Tibial nerve (tissue), 4 donors: ENCODE measurements around the gene TPBGL. TPM values are rescaled to one million over a fixed set of nuclear protein-coding genes. Genes with fewer than 3 reads are reported as not detected.

ENCODE experiments used
- DNase-seq, 2 donors: peaks; one replicate each; pipeline ENCODE4 v3.0.0-alpha.2; 2019; ENCODE audit warnings: low spot score in 2 of 2
- H3K27ac ChIP-seq, 4 donors: fragments of 200-600 bp; sonication (generic) in 3 of 4; one replicate each; pipeline ENCODE4 v1.5.1; 2017 to 2019; ENCODE audit warnings: mild to moderate bottlenecking in 1 of 4
- H3K27me3 ChIP-seq, 2 donors: fragments of 200-600 bp; sonication (generic) in 1 of 2; one replicate each; pipeline versions ENCODE4 v1.5.1 to v1.6.0; 2017 to 2019
- H3K36me3 ChIP-seq, 3 donors: fragments of 200-600 bp; sonication (generic); one replicate each; pipeline ENCODE4 v1.5.1; 2018 to 2019
- H3K4me1 ChIP-seq, 4 donors: fragments of 200-600 bp; sonication (generic) in 3 of 4; one replicate each; pipeline ENCODE4 v1.5.1; 2017 to 2019
- H3K4me3 ChIP-seq, 4 donors: fragments of 200-600 bp; sonication (generic) in 3 of 4; one replicate each; pipeline ENCODE4 v1.5.1; 2017 to 2019; ENCODE audit warnings: mild to moderate bottlenecking in 1 of 4, moderate library complexity in 1 of 4
- H3K9me3 ChIP-seq, 4 donors: fragments of 200-600 bp; sonication (generic) in 3 of 4; one replicate each; pipeline ENCODE4 v1.5.1; 2017 to 2019
- CTCF ChIP-seq, 5 experiments: fragments of 200-600 bp in 3 of 5; fragments of 450-650 bp in 2 of 5; sonication (generic) in 3 of 5; IDR thresholded peaks; one replicate each; pipeline ENCODE4 v1.5.1; 2016 to 2019; ENCODE audit warnings: antibody characterized with exemption in 5 of 5, mild to moderate bottlenecking in 3 of 5, moderate library complexity in 2 of 5
- EP300 ChIP-seq, 2 donors: sonication (generic); formaldehyde crosslinking; IDR thresholded peaks; one replicate each; pipeline ENCODE4 v1.6.1; 2017; ENCODE audit warnings: antibody characterized with exemption in 2 of 2, mild to moderate bottlenecking in 1 of 2
- POLR2A ChIP-seq, 2 donors: fragments of 450-650 bp; IDR thresholded peaks; one replicate each; pipeline ENCODE4 v1.6.1; 2017; ENCODE audit warnings: antibody characterized with exemption in 2 of 2, mild to moderate bottlenecking in 2 of 2, moderate library complexity in 2 of 2
- WGBS, 2 donors: methylation state at CpG; one replicate each; pipeline ENCODE4 v1.1.5; 2018; 5-methylcytosine and 5-hydroxymethylcytosine counted together
- total RNA-seq, 4 donors: library from RNA; depleted of rRNA; stranded (reverse); fragments of >200 nt; gene quantifications; one replicate each; pipeline ENCODE4 v1.1.0, GENCODE V29; 2016

TPBGL gene
- total RNA-seq, 4 donors from 2014 or later, result 1.0 to 1.5 (median 1.1) TPM; not detected in 1

DNA sequence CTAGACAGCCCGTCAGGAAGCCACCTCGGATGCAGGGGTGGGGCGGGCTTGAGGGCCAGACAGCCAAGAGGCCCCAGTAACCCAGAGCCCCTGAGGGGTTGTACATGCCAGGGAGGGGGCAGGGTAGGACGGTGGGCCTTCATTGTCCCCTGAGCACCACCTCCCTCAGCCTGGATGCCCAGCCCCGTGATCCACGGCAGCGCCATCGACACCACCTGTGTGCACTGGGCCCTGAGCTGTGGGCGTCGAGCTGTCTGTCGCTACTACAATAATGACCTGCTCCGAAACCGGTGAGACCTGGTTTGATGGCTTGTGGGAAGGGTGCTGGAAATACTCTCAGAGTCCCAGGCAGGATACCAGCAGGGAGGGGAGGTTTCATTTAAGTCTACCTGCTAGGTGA, 37.4 kb upstream of the TPBGL start:
- Histone ChIP-seq H3K9me3 (no peaks in the 10 kb centered on the region), H3K36me3 (no peaks in the 10 kb centered on the region), H3K4me1 (no peaks in the 10 kb centered on the region), H3K27me3 (no peaks in the 10 kb centered on the region), H3K27ac (no peak overlapping the region), H3K4me3 (no peak overlapping the region)
- DNase-seq, result no peak
- TF ChIP-seq POLR2A (IDR thresholded peaks at IDR 0.05) (no peak), EP300 (IDR thresholded peaks at IDR 0.05) (no peak)
- 81 to 86% methylated on average over 13 of the region's 13 CpGs for WGBS, 2 donors

- no peaks in the 10 kb centered on the region for H3K27me3 ChIP-seq
- WGBS, 2 donors, result 93 to 100% methylated on average over 2 of the region's 2 CpGs
- H3K27ac ChIP-seq, result no peak overlapping the region
- no peaks in the 10 kb centered on the region for H3K36me3 ChIP-seq
- TF ChIP-seq EP300 (IDR thresholded peaks at IDR 0.05) (no peak), POLR2A (IDR thresholded peaks at IDR 0.05) (no peak), CTCF (IDR thresholded peaks at IDR 0.05) (no peak)
- DNase-seq, result no peak
- H3K4me1 ChIP-seq, result no peaks in the 10 kb centered on the region
- H3K4me3 ChIP-seq, result no peak overlapping the region
- no peaks in the 10 kb centered on the region for H3K9me3 ChIP-seq
Observed at GRCh38 chr11:75203641-75204011, 36.9 kb upstream of the TPBGL start.

DNA sequence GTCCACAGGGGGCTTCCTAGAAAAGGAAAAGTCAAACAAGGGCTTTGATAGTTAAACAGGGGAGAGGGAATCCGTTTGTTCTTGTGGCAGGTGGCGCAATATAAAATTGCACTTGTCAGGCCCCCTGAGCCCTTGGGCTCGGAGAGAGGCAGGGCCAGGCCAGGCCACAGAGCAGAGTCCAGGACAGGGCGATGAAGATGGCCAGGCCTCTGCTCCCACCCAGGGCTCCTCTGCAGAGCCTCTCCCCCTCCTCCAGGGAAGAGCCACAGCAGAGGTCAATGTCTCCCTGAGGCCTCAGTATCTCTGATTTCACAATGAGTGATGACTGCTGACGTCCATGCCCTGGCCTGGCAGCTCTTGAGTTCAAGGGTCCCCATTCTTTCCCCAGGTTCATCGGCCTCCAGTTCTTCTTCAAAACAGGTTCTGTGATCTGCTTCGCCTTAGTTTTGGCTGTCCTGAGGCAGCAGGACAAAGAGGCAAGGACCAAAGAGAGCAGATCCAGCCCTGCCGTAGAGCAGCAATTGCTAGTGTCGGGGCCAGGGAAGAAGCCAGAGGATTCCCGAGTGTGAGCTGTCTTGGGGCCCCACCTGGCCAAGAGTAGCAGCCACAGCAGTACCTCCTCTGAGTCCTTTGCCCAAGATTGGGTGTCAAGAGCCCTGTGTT, 36.4 kb upstream of the TPBGL start:
- DNase-seq, result no peak
- Histone ChIP-seq H3K4me1 (no peaks in the 10 kb centered on the region), H3K27me3 (no peaks in the 10 kb centered on the region), H3K9me3 (no peaks in the 10 kb centered on the region), H3K36me3 (no peaks in the 10 kb centered on the region), H3K4me3 (no peak overlapping the region), H3K27ac (no peak overlapping the region)
- WGBS, 2 donors, result 78 to 84% methylated on average over 10 of the region's 10 CpGs
- TF ChIP-seq POLR2A (IDR thresholded peaks at IDR 0.05) (no peak), EP300 (IDR thresholded peaks at IDR 0.05) (no peak)

- Histone ChIP-seq H3K4me1 (no peaks in the 10 kb centered on the region), H3K4me3 (no peak overlapping the region), H3K27ac (no peak overlapping the region), H3K36me3 (no peaks in the 10 kb centered on the region), H3K27me3 (no peaks in the 10 kb centered on the region), H3K9me3 (no peaks in the 10 kb centered on the region)
- 26 to 31% methylated on average over 9 of the region's 9 CpGs for WGBS, 2 donors
- DNase-seq, result peak; percentile 82 to 91
- no peak for TF ChIP-seq POLR2A (IDR thresholded peaks at IDR 0.05)
- TF ChIP-seq CTCF (IDR thresholded peaks at IDR 0.05), result peak; percentile 58 to 93 (median 74)
- TF ChIP-seq EP300 (IDR thresholded peaks at IDR 0.05), result peak in 1 of 2 donors; percentile 13
Observed at GRCh38 chr11:75204685-75205563, 35.6 kb upstream of the TPBGL start.

GRCh38 chr11:75205564-75206020, 35.0 kb upstream of the TPBGL start:
- Histone ChIP-seq H3K4me3 (no peak overlapping the region), H3K4me1 (no peaks in the 10 kb centered on the region), H3K36me3 (no peaks in the 10 kb centered on the region), H3K27me3 (no peaks in the 10 kb centered on the region), H3K9me3 (no peaks in the 10 kb centered on the region), H3K27ac (no peak overlapping the region)
- 62 to 70% methylated on average over 5 of the region's 5 CpGs for WGBS, 2 donors
- no peak for DNase-seq
- no peak for TF ChIP-seq EP300 (IDR thresholded peaks at IDR 0.05)
- no peak for TF ChIP-seq POLR2A (IDR thresholded peaks at IDR 0.05)
- TF ChIP-seq CTCF (IDR thresholded peaks at IDR 0.05), result no peak

DNA sequence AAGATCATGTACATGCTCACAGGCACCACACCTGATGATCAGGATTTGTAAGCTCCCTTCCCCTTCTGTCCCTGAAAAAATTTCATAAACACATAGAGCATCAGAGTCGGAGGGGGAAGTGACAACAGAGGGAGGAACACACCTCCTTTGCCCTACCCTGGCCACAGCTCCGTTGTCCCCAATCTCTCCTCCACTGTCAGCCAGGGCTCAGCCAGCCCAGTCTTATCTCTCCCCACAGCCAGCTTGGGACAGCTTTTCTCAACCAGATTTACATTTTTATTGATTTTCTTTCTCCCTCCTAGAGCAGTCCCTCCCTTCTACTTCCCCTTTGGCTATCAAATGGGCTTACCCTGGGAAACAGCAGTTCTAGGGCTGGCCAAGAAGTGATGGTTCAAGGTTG, 32.1 kb upstream of the TPBGL start:
- H3K9me3 ChIP-seq, result no peaks in the 10 kb centered on the region
- H3K27me3 ChIP-seq, result no peaks in the 10 kb centered on the region
- no peak overlapping the region for H3K27ac ChIP-seq
- no peak overlapping the region for H3K4me3 ChIP-seq
- TF ChIP-seq EP300 (IDR thresholded peaks at IDR 0.05) (no peak), POLR2A (IDR thresholded peaks at IDR 0.05) (no peak), CTCF (IDR thresholded peaks at IDR 0.05) (no peak)
- no peaks in the 10 kb centered on the region for H3K36me3 ChIP-seq
- no peaks in the 10 kb centered on the region for H3K4me1 ChIP-seq
- no peak for DNase-seq
- WGBS, 2 donors, result 34 to 52% methylated on average over 2 of the region's 2 CpGs
